Natural killer cell (primary cell): Measurements from ENCODE around the gene FOXJ3. TPM values are rescaled to one million over a fixed set of nuclear protein-coding genes. Genes with fewer than 3 reads are reported as not detected.

Experiments
- ATAC-seq, 3 donors: fragments of 150-1000 bp in 2 of 3; fragments of 200-7000 bp in 1 of 3; cut with Tn5 transposase; 1 replicate in 1 of 3; 2 replicates in 2 of 3; pipeline ENCODE4 v1.10.0; 2021; ENCODE audit warnings: mild to moderate bottlenecking in 2 of 3, moderate library complexity in 2 of 3
- DNase-seq, 2 donors: peaks; one replicate each; pipeline versions ENCODE4 v3.0.0 to v3.0.0-alpha.2; 2013 to 2021; ENCODE audit warnings: mixed read lengths in 1 of 2
- H3K27ac ChIP-seq: one replicate; pipeline ENCODE4 v1.5.1; 2013; ENCODE audit warnings: mild to moderate bottlenecking, low read length
- H3K27me3 ChIP-seq: one replicate; pipeline ENCODE4 v1.6.1; 2013; ENCODE audit warnings: low read length; ENCODE audit not compliant: control insufficient read depth, insufficient read depth
- H3K36me3 ChIP-seq: one replicate; pipeline ENCODE4 v1.6.1; 2013; ENCODE audit warnings: low read length; ENCODE audit not compliant: control insufficient read depth, insufficient read depth
- H3K4me1 ChIP-seq: one replicate; pipeline ENCODE4 v1.6.1; 2013; ENCODE audit warnings: low read length; ENCODE audit not compliant: control insufficient read depth, insufficient read depth
- H3K4me3 ChIP-seq: one replicate; pipeline ENCODE4 v1.5.1; 2013; ENCODE audit warnings: low read length
- H3K9me3 ChIP-seq: one replicate; pipeline ENCODE4 v1.6.1; 2013; ENCODE audit warnings: low read length; ENCODE audit not compliant: control insufficient read depth, insufficient read depth
- H3K27ac Mint-ChIP-seq, 2 donors: one replicate each; pipeline ENCODE4 v1.8.0; 2022; ENCODE audit warnings: mild to moderate bottlenecking in 2 of 2, mixed read lengths in 2 of 2, moderate library complexity in 1 of 2
- H3K27me3 Mint-ChIP-seq, 2 donors: one replicate each; pipeline ENCODE4 v1.8.0; 2022; ENCODE audit warnings: low read depth in 2 of 2, mixed read lengths in 2 of 2
- H3K36me3 Mint-ChIP-seq: one replicate; pipeline ENCODE4 v1.8.0; 2022; ENCODE audit warnings: mixed read lengths
- H3K4me1 Mint-ChIP-seq, 2 donors: one replicate each; pipeline ENCODE4 v1.8.0; 2022; ENCODE audit warnings: mixed read lengths in 2 of 2
- H3K4me3 Mint-ChIP-seq: one replicate; pipeline ENCODE4 v1.8.0; 2022; ENCODE audit warnings: mild to moderate bottlenecking, moderate library complexity, mixed read lengths
- H3K9me3 Mint-ChIP-seq, 2 donors: one replicate each; pipeline ENCODE4 v1.8.0; 2022; ENCODE audit warnings: mixed read lengths in 2 of 2
- WGBS: methylation state at CpG from one replicate; pipeline ENCODE4 v1.1.7; 2013; ENCODE audit warnings: missing lambda C conversion rate; ENCODE audit not compliant: insufficient coverage; 5-methylcytosine and 5-hydroxymethylcytosine counted together
- intact Hi-C: fragments of 100-400 bp; cut with micrococcal nuclease; formaldehyde crosslinking; loops from one replicate; pipeline ENCODE4 v1.14.2; 2022
- total RNA-seq, 4 donors: library from RNA; stranded (reverse); fragments of 120-200 nt in 1 of 4; gene quantifications; one replicate each; pipeline versions ENCODE4 v1.2.3 to v1.2.4, GENCODE V29; 2013 to 2022
- TF ChIP-seq, protein P1 (sequence below): fragments of 200-600 bp; IDR thresholded peaks from one replicate; pipeline ENCODE4 v1.8.0; 2022; ENCODE audit warnings: antibody characterized with exemption

FOXJ3 gene
- total RNA-seq, 3 donors from 2014 or later (not counting 1 experiment from before 2014, with no cell fraction given), result 81.9 to 93.8 (median 82.5) TPM

DNA sequence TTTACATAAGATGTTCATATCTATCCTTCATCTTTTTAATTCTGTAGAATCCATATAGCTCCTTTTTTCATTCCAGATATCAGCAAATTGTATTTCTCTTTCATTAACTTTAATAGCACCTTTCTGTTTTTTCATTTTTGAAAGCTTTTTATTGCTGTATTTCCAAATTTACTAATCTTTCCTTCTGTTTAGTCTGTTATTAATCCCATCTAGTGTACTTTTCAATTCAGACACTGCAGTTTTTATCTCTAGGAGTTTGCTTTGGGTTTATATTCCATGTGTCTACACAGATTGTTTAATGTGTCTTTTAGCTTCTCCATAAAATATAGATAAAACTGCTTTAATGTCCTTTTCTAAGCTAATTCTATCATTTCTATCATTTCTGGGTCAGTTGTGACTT is 133.0 kb downstream of the FOXJ3 start:
- no peaks in the 10 kb centered on the region for H3K27me3 ChIP-seq
- ATAC-seq (no peak), DNase-seq (no peak)
- Mint-ChIP-seq H3K4me1 (peaks cover 11 to 17% of the 10 kb centered on the region in 2 donors), H3K27me3 (no peaks in the 10 kb centered on the region), H3K4me3 (no peak overlapping the region), H3K27ac (no peak overlapping the region), H3K9me3 (peaks cover 5 to 12% of the 10 kb centered on the region in 2 donors), H3K36me3 (peaks cover 35% of the 10 kb centered on the region)
- TF ChIP-seq, protein P1, sequence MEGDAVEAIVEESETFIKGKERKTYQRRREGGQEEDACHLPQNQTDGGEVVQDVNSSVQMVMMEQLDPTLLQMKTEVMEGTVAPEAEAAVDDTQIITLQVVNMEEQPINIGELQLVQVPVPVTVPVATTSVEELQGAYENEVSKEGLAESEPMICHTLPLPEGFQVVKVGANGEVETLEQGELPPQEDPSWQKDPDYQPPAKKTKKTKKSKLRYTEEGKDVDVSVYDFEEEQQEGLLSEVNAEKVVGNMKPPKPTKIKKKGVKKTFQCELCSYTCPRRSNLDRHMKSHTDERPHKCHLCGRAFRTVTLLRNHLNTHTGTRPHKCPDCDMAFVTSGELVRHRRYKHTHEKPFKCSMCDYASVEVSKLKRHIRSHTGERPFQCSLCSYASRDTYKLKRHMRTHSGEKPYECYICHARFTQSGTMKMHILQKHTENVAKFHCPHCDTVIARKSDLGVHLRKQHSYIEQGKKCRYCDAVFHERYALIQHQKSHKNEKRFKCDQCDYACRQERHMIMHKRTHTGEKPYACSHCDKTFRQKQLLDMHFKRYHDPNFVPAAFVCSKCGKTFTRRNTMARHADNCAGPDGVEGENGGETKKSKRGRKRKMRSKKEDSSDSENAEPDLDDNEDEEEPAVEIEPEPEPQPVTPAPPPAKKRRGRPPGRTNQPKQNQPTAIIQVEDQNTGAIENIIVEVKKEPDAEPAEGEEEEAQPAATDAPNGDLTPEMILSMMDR, result no peak
- no peak overlapping the region for H3K4me3 ChIP-seq
- H3K9me3 ChIP-seq, result peaks cover 2% of the 10 kb centered on the region
- intact Hi-C loops, result no loop called here
- no peaks in the 10 kb centered on the region for H3K4me1 ChIP-seq
- H3K27ac ChIP-seq, result no peak overlapping the region
- peaks cover 33% of the 10 kb centered on the region for H3K36me3 ChIP-seq

- H3K4me3 Mint-ChIP-seq, result no peak overlapping the region
- Histone ChIP-seq H3K9me3 (peaks cover 2% of the 10 kb centered on the region), H3K27ac (no peak overlapping the region), H3K27me3 (no peaks in the 10 kb centered on the region), H3K36me3 (peaks cover 36% of the 10 kb centered on the region), H3K4me1 (no peaks in the 10 kb centered on the region), H3K4me3 (no peak overlapping the region)
- 96% methylated on average over 5 of the region's 5 CpGs for WGBS
- ATAC-seq (no peak), DNase-seq (no peak)
- H3K27me3 Mint-ChIP-seq, result no peaks in the 10 kb centered on the region
- intact Hi-C loops, result no loop called here
- TF ChIP-seq, protein P1, result no peak
- H3K4me1 Mint-ChIP-seq, result peaks cover 0 to 5% of the 10 kb centered on the region in 2 donors
- no peak overlapping the region for H3K27ac Mint-ChIP-seq
- H3K9me3 Mint-ChIP-seq, result peaks cover 5 to 11% of the 10 kb centered on the region in 2 donors
- peaks cover 33% of the 10 kb centered on the region for H3K36me3 Mint-ChIP-seq
Measured at GRCh38 chr1:42198251-42198650, 136.8 kb downstream of the FOXJ3 start.

- Mint-ChIP-seq H3K27me3 (no peaks in the 10 kb centered on the region), H3K4me1 (peaks cover 16 to 21% of the 10 kb centered on the region in 2 donors), H3K36me3 (peaks cover 10% of the 10 kb centered on the region), H3K4me3 (no peak overlapping the region), H3K9me3 (no peaks in the 10 kb centered on the region), H3K27ac (no peak overlapping the region)
- H3K9me3 ChIP-seq, result no peaks in the 10 kb centered on the region
- 89% methylated on average over 2 of the region's 3 CpGs for WGBS
- no peak overlapping the region for H3K27ac ChIP-seq
- H3K36me3 ChIP-seq, result peaks cover 32% of the 10 kb centered on the region
- intact Hi-C loops, result no loop called here
- TF ChIP-seq, protein P1, result no peak
- H3K27me3 ChIP-seq, result no peaks in the 10 kb centered on the region
- peaks cover 4% of the 10 kb centered on the region for H3K4me1 ChIP-seq
- H3K4me3 ChIP-seq, result no peak overlapping the region
- ATAC-seq, result no peak
- DNase-seq, result no peak
Measured at GRCh38 chr1:42195841-42196240, 139.2 kb downstream of the FOXJ3 start.

- intact Hi-C loops, result no loop called here
- H3K27me3 ChIP-seq, result no peaks in the 10 kb centered on the region
- 95% methylated on average over 4 of the region's 4 CpGs for WGBS
- no peak overlapping the region for H3K27ac ChIP-seq
- no peaks in the 10 kb centered on the region for H3K27me3 Mint-ChIP-seq
- no peak overlapping the region for H3K4me3 ChIP-seq
- H3K4me3 Mint-ChIP-seq, result peak overlapping the region; percentile 43
- H3K9me3 ChIP-seq, result no peaks in the 10 kb centered on the region
- peaks cover 4% of the 10 kb centered on the region for H3K4me1 ChIP-seq
- peak overlapping the region; percentile 24 to 78 for H3K27ac Mint-ChIP-seq
- ATAC-seq, result no peak
- H3K36me3 ChIP-seq, result peaks cover 46% of the 10 kb centered on the region
- no peaks in the 10 kb centered on the region for H3K9me3 Mint-ChIP-seq
- no peak for DNase-seq
- peaks cover 9% of the 10 kb centered on the region for H3K36me3 Mint-ChIP-seq
- TF ChIP-seq, protein P1, result no peak
- peaks cover 16 to 27% of the 10 kb centered on the region in 2 donors for H3K4me1 Mint-ChIP-seq
Measured at GRCh38 chr1:42192106-42192505, 142.9 kb downstream of the FOXJ3 start.
